Transverse colon (tissue), 3 donors: ENCODE measurements around the gene BCAS1.

Experiments used
- CTCF ChIP-seq, 5 experiments: fragments of 200-600 bp in 3 of 5; fragments of 450-650 bp in 2 of 5; sonication (generic) in 3 of 5; IDR thresholded peaks; 1 replicate in 2 of 5; 2 replicates in 3 of 5; pipeline ENCODE4 v1.5.1; 2016 to 2017; ENCODE audit warnings: antibody characterized with exemption in 5 of 5, inconsistent platforms in 3 of 5, mild to moderate bottlenecking in 2 of 5, moderate library complexity in 1 of 5
- EP300 ChIP-seq: sonication (generic); formaldehyde crosslinking; IDR thresholded peaks from one replicate; pipeline ENCODE4 v1.6.1; 2017; ENCODE audit warnings: antibody characterized with exemption, low read depth

- no peak for TF ChIP-seq EP300
- no peak for TF ChIP-seq CTCF (IDR thresholded peaks at IDR 0.05)
Measured at GRCh38 chr20:53957451-53958172, 112.8 kb downstream of the BCAS1 start.
